ENCODE results near the gene SPIRE1. TPM values are rescaled to one million over a fixed set of nuclear protein-coding genes. Genes with fewer than 3 reads are reported as not detected.

Gene SPIRE1
- polyA plus RNA-seq, 1 donor from 2014 or later: 22.2 TPM

DNA sequence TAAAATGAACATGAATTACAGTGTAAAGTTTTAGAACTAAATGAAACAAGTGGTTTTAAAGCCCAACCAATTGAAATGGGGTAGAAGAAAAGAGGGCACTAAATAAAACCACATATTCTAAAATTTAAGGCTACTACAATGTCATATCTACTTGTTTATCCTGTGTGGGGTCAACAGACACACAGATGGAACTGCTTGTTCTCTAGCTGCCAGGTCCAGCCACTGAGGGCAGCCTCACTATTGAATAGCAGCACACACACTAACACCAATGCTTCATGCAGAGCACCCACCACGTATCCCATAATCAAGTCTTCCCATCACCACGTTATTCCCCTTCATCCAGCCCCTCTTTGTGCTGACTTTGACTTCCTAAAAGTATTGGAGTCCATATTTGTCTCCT is 88.1 kb downstream of the SPIRE1 start:
- TF ChIP-seq TAF1 (IDR thresholded peaks at IDR 0.05; ENCODE audit: low read depth) (no peak), EP300 (conservative IDR thresholded peaks at IDR 0.05; ENCODE audit: poor library complexity, severe bottlenecking) (no peak), POLR2AphosphoS5 (IDR thresholded peaks at IDR 0.05) (no peak), MXI1 (conservative IDR thresholded peaks at IDR 0.05; ENCODE audit: poor library complexity, severe bottlenecking) (no peak), EZH2 (IDR thresholded peaks at IDR 0.05; ENCODE audit: borderline replicate concordance, insufficient read depth, low read length, poor library complexity, severe bottlenecking) (no peak), RAD21 (conservative IDR thresholded peaks at IDR 0.05) (no peak), SMC3 (conservative IDR thresholded peaks at IDR 0.05; ENCODE audit: poor library complexity) (no peak)
- TF ChIP-seq, protein P1, sequence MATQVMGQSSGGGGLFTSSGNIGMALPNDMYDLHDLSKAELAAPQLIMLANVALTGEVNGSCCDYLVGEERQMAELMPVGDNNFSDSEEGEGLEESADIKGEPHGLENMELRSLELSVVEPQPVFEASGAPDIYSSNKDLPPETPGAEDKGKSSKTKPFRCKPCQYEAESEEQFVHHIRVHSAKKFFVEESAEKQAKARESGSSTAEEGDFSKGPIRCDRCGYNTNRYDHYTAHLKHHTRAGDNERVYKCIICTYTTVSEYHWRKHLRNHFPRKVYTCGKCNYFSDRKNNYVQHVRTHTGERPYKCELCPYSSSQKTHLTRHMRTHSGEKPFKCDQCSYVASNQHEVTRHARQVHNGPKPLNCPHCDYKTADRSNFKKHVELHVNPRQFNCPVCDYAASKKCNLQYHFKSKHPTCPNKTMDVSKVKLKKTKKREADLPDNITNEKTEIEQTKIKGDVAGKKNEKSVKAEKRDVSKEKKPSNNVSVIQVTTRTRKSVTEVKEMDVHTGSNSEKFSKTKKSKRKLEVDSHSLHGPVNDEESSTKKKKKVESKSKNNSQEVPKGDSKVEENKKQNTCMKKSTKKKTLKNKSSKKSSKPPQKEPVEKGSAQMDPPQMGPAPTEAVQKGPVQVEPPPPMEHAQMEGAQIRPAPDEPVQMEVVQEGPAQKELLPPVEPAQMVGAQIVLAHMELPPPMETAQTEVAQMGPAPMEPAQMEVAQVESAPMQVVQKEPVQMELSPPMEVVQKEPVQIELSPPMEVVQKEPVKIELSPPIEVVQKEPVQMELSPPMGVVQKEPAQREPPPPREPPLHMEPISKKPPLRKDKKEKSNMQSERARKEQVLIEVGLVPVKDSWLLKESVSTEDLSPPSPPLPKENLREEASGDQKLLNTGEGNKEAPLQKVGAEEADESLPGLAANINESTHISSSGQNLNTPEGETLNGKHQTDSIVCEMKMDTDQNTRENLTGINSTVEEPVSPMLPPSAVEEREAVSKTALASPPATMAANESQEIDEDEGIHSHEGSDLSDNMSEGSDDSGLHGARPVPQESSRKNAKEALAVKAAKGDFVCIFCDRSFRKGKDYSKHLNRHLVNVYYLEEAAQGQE (IDR thresholded peaks at IDR 0.05; ENCODE audit: borderline replicate concordance): no peak
- TF ChIP-seq, protein P2, sequence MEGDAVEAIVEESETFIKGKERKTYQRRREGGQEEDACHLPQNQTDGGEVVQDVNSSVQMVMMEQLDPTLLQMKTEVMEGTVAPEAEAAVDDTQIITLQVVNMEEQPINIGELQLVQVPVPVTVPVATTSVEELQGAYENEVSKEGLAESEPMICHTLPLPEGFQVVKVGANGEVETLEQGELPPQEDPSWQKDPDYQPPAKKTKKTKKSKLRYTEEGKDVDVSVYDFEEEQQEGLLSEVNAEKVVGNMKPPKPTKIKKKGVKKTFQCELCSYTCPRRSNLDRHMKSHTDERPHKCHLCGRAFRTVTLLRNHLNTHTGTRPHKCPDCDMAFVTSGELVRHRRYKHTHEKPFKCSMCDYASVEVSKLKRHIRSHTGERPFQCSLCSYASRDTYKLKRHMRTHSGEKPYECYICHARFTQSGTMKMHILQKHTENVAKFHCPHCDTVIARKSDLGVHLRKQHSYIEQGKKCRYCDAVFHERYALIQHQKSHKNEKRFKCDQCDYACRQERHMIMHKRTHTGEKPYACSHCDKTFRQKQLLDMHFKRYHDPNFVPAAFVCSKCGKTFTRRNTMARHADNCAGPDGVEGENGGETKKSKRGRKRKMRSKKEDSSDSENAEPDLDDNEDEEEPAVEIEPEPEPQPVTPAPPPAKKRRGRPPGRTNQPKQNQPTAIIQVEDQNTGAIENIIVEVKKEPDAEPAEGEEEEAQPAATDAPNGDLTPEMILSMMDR (IDR thresholded peaks at IDR 0.05; ENCODE audit: poor library complexity, severe bottlenecking): no peak
- Histone ChIP-seq H3K36me3 (ENCODE audit: insufficient read depth, low read length) (no peaks in the 10 kb centered on the region), H3K9ac (ENCODE audit: low read length) (no peak overlapping the region), H3K9me2 (ENCODE audit: insufficient read depth, low read length) (no peaks in the 10 kb centered on the region), H3F3A (ENCODE audit: insufficient read depth, low read length, poor library complexity, severe bottlenecking) (no peaks in the 10 kb centered on the region), H3K27me3 (ENCODE audit: insufficient read depth, low read depth, low read length) (no peaks in the 10 kb centered on the region), H2AFZ (ENCODE audit: low read depth, low read length) (no peak overlapping the region), H3K4me3 (ENCODE audit: low read length) (no peak overlapping the region), H4K20me1 (ENCODE audit: insufficient read depth) (no peaks in the 10 kb centered on the region), H3K4me2 (ENCODE audit: low read length) (no peak overlapping the region), H3K9me3 (ENCODE audit: low read length) (no peaks in the 10 kb centered on the region), H3K79me2 (replicated peaks; ENCODE audit: insufficient read depth, low read length) (peaks cover 15% of the 10 kb centered on the region), H3K27ac (ENCODE audit: low read length) (no peak overlapping the region)

DNA sequence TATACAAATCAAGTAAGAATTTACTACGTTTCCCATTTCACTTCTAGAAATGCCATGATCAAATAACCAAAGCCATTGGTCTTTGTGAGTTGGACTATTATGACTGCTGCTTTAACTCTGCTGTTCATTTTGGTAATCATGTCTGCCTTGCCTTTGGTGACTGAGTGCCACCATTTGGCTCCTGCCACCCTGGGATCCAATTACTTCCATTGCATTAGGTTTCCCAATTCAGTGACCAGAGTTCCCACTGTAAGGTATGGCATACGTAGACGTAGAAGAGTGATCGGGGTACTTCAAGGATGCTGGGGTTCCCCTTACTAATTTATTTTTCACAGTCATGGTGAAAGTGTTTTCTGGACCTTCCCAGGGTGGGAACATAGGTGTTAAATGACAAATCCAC is 90.1 kb downstream of the SPIRE1 start:
- H3K36me3 ChIP-seq (ENCODE audit: insufficient read depth, low read length): no peaks in the 10 kb centered on the region
- H3F3A ChIP-seq (ENCODE audit: insufficient read depth, low read length, poor library complexity, severe bottlenecking): no peaks in the 10 kb centered on the region
- H3K27me3 ChIP-seq (ENCODE audit: insufficient read depth, low read depth, low read length): no peaks in the 10 kb centered on the region
- H3K4me2 ChIP-seq (ENCODE audit: low read length): no peak overlapping the region
- no peak overlapping the region for H3K9ac ChIP-seq (ENCODE audit: low read length)
- H2AFZ ChIP-seq (ENCODE audit: low read depth, low read length): no peak overlapping the region
- H3K9me2 ChIP-seq (ENCODE audit: insufficient read depth, low read length): no peaks in the 10 kb centered on the region
- no peak overlapping the region for H3K4me3 ChIP-seq (ENCODE audit: low read length)
- no peaks in the 10 kb centered on the region for H4K20me1 ChIP-seq (ENCODE audit: insufficient read depth)
- no peak overlapping the region for H3K27ac ChIP-seq (ENCODE audit: low read length)
- peaks cover 4% of the 10 kb centered on the region for H3K9me3 ChIP-seq (ENCODE audit: low read length)
- H3K79me2 ChIP-seq (replicated peaks; ENCODE audit: insufficient read depth, low read length): peaks cover 17% of the 10 kb centered on the region
- TF ChIP-seq, protein P1 (IDR thresholded peaks at IDR 0.05; ENCODE audit: borderline replicate concordance): no peak
- TF ChIP-seq MXI1 (conservative IDR thresholded peaks at IDR 0.05; ENCODE audit: poor library complexity, severe bottlenecking) (no peak), EZH2 (IDR thresholded peaks at IDR 0.05; ENCODE audit: borderline replicate concordance, insufficient read depth, low read length, poor library complexity, severe bottlenecking) (no peak), EP300 (conservative IDR thresholded peaks at IDR 0.05; ENCODE audit: poor library complexity, severe bottlenecking) (no peak), TAF1 (IDR thresholded peaks at IDR 0.05; ENCODE audit: low read depth) (no peak), RAD21 (conservative IDR thresholded peaks at IDR 0.05) (no peak)

All from neural cell (in vitro differentiated cells).